Measurements from ENCODE around the gene RPH3AL. TPM values are rescaled to one million over a fixed set of nuclear protein-coding genes. Genes with fewer than 3 reads are reported as not detected.
A peak's percentile ranks its signal among the peaks of the same experiment; 100 is the strongest.
"Not testable (repeated sequence)": the region's sequence is repeated elsewhere in the genome, so short reads cannot be mapped to it uniquely, and the experiment has no call there.

RPH3AL gene
- total RNA-seq, 1 experiment from 2014 or later: 22.0 TPM

DNA sequence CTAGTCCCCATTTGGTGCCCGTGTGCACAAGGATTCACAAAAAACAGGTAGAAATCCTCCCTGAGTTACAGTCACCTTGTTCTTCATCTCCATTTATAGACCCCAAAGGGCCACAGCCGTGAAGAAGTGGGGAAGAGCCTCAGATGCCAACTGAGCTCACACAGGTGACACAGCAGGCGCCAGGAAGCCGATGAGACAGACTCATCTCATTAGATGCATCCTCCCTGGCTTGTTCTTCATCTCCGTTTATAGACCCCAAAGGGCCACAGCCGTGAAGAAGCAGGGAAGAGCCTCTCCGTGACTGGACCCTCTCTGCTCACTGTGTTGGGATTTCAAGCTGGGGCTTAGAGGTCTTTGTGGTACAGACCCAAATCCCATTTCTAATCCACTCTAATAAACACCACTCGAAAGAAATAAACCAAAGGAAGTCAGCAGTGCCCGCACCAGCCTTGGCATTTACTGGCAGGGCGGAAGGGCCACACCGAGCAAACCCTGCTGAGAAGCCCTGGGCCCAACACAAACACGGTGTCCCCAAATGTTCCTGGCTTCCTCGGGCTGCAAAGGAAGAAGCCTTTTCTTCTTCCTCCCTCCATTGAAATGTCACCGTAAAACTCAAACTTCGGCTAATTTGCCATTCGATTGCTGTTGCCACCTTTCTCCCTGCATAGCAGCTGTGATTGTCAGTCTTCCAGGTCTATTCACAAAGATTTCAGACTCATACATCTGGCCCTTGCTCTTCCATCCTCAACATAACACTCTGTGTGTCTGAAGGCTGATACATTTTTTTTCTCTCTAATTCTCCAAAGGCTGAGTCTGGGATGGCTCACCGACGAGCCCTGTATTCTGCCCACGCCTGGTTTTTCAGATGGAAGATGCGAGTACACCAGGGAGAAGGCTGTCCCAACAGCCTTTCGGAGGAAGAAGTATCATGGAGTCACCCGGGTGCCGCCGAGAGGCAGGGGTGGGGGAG lies 126.2 kb downstream of the RPH3AL start:
- DNase-seq (ENCODE audit: low read depth): no peak

DNA sequence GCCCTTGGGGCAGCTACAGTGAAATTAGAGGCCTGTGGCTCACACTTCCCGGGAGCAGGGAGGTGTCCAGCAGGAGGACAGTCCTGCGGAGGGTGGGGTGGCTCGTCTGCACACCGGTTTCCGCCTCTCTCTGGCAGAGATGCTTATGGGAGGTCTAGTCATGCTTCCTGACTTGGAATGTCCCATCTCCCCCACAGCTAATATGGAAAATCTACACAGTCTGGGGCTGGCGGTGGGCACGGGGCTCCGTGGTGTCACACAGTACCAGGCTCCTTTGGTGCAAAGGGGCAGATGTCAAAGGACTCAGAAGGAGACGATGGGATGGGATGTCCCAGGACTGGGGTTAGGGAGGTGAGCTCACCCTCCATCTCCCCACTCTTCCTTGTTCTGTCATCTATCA lies 127.1 kb downstream of the RPH3AL start:
- no peak for DNase-seq (ENCODE audit: low read depth)

DNA sequence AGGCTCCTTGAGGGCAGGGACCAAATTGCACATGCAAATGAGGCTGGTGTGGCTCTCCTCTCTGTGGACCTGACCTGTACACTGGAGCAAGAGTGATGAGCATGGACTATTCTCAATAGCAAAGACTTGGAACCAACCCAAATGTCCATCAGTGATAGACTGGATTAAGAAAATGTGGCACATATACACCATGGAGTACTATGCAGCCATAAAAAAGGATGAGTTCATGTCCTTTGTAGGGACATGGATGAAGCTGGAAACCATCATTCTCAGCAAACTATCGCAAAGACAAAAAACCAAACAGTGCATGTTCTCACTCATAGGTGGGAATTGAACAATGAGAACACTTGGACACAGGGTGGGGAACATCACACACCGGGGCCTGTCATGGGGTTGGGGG lies 128.0 kb downstream of the RPH3AL start:
- DNase-seq (ENCODE audit: low read depth): not testable (repeated sequence)

DNA sequence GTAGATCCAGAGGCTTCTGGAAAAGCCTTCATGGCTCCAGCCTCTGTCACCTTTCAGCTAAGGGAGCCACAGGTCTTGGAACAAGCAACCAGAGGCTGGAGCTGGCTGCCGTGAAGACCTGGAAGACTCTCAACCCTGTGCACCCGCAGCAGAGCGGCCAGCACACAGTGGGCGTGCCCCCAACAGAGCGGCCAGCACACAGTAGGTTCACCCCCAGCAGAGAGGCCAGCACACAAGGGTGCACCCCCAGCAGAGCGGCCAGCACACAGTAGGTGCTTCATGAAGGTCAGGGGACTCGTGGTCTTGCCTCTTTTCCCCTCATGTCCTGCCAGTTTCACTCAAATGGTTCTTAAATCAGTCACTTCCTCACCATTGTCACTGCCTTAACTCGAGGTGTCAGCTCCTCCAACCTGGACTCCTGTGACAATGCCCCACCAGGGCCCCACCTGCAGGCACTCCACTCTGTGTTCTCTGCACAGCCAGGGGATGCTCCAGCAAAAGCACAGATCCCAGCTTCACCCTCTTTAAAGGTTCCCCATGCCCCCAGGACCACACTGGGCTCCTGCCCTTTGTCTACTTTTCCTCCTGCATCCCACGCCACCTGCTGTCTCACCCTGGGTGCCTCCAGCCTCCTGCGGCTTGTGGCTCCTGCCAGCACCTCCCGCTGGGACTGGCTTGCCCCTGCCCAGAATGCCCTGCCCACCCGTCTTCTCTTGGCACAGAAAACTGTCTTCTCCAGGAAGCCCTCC lies 128.7 kb downstream of the RPH3AL start:
- DNase-seq (ENCODE audit: low read depth): no peak

DNA sequence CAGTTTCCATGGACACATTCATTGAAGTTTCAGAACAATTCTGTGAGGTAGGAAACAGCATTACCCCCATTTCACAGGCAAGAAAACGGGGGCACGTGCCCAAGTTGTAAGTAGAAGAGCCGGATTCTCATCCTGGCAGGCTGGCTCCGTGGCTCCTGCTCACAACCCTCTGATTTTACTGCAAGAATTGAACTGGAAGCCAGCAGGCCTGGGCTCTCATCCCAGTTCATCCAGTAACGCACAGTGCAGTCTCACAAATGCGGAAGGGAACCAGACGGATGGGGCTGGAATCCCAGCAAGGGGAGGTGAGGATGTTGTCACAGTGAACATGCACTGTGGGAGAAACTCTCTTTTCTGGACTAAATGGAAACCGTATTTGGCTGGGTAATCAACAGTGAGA lies 130.4 kb downstream of the RPH3AL start:
- no peak for DNase-seq (ENCODE audit: low read depth)

DNA sequence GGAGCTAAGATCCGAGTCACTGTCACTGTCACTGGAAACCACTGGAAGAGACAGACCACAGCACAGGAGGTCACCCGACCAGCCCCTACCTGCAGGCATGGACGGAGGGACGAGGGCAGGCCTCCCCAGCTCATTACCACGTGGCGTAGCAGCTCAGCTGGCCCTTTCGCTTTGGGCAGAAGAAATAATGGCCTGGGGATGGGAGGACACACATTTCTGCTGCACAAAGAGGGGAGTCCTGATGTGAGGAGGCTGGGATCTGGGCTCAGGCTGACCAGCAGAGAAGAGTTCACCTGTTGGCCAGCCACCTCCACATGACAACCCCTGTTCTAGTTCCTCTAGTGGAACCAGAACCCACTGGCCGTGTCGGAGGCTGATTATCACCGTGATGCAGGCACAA lies 132.9 kb downstream of the RPH3AL start:
- no peak for DNase-seq (ENCODE audit: low read depth)

DNA sequence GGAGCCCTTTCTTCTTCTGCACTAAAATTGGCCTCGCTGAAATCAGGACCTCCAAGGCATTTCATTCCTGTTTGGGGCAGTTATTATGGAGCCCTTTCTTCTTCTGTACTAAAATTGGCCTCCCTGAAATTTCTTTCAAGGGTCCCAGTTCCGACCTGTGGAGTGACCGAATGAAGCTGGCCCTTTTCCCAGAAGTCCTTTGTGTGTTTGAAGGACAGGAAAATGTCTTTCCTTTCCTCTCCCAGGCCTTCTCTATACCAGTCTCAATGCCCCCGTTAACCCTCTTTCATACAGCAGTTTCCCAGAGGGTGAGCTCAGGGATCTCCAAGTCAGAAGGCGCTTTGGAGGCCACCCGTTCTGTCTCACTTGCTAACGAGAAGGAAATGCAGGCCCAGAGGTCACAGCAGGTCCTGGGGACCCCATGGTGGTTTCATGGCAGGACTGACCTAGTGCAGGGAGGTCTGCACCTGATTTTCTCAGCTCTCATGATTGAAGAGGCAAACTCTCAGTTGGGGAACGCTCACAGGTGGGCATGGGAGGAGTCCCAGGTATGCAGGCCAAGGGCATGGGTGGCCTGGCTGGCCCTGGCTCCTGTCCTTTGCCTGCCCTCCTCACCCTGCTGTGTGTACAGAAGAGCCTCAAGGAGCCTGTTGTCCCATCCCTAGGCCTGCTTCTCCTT lies 134.0 kb downstream of the RPH3AL start:
- DNase-seq (ENCODE audit: low read depth): no peak

DNA sequence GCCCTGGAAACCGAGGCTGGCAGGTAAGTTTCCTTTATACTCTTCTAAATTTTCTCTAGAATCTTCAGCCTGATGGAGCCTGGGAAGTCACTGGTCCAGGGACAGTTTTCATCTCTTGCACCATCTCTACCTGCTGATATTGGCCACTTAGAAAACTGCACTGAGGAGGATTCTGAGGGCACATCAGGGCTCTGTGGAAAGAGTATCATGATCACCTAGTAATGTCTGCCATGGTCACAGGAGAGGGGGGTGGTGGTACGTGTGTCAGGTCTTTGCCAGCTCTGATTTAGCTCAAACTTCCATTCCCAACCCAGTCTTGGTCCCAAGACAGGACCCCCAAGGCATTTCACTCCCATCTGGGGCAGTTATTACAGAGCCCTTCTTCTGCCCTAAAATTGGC lies 136.0 kb downstream of the RPH3AL start:
- no peak for DNase-seq (ENCODE audit: low read depth)

DNA sequence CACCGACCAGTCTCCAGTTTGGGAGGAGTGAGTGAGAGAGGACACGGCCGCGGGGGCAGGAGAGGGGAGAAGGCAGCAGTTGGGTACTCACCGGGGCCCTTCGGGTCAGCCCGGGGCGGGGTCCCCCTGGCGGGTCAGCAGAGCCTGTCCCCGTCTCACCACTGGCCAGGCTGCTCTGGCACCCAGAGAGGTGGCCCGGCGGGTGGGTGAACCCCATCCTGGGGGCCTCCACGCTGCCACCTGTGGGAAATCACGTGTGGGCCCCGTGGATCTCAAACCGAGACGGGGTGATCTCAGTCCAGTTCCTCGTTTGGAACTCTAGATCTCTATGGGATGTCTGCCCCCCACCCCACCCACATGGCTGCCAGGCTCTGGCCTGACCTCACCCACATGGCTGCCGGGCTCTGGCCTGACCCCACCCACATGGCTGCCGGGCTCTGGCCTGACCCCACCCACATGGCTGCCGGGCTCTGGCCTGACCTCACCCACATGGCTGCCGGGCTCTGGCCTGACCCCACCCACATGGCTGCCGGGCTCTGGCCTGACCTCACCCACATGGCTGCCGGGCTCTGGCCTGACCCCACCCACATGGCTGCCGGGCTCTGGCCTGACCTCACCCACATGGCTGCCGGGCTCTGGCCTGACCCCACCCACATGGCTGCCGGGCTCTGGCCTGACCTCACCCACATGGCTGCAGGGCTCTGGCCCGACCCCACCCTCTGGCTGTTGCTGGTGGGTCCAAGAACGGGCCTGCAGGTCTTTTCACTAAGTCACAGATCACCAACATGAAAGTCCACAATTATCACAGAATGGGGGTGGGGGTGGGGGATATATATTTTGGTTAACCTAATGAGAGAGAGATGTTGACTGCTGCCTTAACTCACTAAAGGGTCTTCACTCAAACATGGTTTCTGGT lies 136.8 kb downstream of the RPH3AL start:
- peak; percentile 26 for DNase-seq (ENCODE audit: low read depth)

DNA sequence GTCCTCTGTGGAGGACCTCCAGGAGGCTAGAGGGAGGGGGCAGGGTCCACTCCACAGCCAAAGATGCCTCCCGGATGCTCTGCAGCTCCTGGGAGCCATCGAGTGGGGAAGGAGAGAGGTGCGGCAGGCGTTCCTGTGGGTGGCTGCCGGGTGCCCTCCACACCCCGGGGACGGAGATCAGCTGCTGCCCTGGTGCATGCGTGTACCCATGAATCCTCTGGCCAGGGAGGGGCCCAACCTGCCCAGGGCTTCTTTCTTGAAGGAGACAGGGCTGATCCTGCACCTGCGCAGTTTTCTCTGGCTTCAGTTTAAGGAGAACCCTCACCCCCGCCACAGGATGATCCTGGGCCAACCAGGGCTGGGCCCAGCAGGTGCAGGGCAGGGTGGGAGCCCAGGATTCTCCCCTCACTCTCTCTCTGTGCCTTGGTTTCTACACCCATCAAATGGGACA lies 137.7 kb downstream of the RPH3AL start:
- no peak for DNase-seq (ENCODE audit: low read depth)

DNA sequence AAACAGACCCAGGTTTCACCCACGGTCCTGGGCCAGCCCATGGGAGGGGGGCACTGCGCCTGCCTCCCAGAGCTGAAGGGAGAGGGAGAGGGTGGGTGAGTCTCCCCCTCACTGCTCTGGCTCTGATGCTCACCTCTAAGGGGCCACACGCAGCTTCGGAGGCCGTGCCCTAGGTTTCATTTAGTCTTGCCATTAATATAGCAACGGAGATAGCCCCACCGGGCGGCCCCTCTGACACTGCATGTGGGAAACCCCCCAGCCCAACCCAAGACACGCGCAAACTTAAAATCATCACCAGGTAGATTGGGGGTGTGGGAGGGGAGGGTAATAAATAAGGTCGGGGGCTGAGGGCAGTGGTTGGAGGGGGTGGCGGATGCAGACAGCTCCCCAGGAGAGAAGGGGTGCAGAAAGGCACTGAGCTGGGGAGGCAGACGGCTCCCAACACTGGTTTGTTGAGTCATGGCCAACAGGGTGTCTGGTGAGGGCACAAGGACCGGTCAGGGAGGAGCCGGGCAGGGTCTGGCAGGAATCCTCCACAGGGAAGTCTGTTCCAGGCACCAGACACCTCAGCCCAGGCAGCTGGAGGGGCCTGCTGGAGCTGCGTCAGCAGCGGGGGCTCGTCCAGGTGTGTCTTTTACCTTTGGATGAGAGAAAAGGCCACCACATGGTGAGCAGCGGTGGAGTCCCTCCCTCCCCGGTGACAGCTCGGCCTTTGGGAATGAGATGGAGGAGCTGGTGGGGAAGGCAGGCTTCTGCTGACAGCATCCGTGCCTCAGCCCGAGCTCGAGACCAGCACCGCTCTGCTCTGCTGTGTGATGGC lies 139.1 kb downstream of the RPH3AL start:
- no peak for DNase-seq (ENCODE audit: low read depth)

DNA sequence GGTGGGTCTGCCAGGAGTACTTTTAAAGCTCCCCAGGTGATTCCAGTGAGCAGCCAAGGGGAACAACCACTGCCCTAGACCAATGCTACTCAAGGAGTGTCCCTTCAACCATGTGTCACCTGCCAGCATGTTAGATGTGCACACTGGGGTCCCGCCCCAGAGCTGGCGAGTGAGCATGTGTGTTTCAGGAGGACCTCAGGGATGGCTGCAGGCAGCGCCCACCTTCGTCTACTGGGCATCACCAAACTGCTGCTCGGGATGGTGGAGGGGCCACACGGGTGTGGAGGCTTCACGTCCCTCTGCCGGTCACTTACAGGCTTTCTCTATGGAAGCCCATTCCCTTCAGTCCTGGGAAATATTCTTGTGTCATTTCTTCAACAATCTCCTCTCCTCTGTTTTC lies 142.2 kb downstream of the RPH3AL start:
- DNase-seq (ENCODE audit: low read depth): no peak

DNA sequence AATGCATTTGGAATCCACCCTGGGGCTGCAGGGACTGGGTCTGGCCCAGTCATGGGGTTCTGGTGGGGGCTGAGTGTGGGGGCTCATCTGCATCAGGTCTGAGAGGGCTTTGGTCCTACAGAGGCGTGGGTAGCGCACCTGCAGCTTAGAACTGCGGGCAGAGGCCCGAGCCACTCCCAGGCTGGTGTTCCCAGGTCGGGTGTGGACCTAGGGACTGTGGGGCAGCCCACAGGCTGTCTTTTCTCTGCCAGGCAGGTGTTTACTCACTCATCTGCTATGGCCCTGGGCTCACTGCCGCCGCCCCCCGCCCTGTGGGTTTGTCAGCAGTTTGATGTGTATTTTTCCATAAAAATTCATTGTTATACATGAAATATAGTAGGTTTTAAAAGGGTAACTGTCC lies 144.2 kb downstream of the RPH3AL start:
- no peak for DNase-seq (ENCODE audit: low read depth)

DNA sequence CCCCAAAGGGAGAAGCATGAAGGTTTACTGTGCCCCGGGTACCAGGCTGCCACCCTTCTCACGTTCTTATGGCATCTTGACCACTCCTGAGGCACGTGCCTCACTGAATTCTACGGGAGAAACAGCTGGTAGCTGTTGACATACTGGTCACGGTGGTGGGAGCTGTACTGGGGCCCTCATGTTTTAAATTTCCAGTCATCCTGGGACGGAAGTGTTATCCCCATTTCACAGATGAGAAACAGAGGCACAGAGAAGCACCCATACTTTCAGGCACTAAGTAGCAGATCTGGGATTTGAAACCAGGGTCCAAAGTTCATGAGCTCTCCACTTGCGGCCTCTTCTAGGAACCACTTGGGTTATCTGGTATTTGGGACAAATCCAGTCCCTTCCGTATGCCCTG lies 144.8 kb downstream of the RPH3AL start:
- DNase-seq (ENCODE audit: low read depth): no peak

DNA sequence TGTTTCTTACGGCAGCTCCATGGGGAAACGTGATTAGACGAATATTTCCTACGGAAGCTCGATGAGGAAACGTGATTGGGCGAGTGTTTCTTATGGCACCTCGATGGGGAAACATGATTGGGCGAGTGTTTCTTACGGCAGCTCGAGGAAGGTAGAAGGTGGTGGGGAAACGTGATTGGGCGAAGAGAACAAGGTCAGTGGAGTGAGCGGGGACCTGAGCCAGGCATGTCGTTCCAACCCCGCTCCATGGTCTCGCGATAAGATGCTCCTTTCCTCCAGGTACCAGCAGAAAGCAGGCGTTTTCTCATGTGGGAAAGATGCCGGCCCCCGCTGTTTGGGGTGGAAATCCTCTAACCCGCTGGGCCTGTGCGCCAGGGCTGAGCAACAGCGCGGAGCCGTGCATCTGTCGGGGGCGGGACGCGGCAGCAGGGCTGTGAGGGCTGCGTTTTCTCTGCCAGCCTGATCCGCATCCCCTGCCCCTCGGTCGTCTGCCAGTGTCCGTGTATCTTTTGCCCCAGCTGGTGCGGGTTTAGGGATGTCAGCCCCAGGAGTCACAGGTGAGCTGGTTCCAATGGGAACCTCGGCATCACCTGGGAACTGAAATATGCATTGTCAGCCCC lies 145.6 kb downstream of the RPH3AL start:
- DNase-seq (ENCODE audit: low read depth): no peak

DNA sequence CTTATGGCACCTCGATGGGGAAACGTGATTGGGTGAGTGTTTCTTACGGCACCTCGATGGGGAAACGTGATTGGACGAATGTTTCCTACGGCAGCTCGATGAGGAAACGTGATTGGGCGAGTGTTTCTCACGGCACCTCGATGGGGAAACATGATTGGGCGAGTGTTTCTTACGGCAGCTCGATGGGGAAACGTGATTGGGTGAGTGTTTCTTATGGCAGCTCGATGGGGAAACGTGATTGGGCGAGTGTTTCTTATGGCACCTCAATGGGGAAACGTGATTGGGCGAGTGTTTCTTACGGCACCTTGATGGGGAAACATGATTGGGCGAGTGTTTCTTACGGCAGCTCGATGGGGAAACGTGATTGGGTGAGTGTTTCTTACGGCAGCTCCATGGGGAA lies 146.1 kb downstream of the RPH3AL start:
- not testable (repeated sequence) for DNase-seq (ENCODE audit: low read depth)

DNA sequence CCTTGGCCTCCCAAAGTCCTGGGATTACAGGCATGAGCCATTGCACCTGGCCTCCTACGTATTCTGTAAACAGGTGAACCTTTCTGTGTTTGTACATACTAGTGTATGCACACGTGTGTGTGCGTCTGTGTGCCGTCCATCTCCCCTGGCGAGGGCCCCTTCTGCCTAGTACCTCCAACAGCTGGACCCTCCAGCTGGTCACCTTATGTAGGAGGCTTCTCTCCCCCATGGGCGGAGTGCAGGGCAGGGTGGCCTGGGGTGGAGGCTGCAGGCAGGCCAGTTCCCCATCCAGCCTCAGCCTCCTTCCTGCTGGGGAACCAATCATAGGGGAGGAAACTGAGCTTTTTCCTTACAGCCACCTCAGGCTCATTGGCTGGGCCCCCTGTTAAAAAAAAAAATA lies 146.8 kb downstream of the RPH3AL start:
- no peak for DNase-seq (ENCODE audit: low read depth)

DNA sequence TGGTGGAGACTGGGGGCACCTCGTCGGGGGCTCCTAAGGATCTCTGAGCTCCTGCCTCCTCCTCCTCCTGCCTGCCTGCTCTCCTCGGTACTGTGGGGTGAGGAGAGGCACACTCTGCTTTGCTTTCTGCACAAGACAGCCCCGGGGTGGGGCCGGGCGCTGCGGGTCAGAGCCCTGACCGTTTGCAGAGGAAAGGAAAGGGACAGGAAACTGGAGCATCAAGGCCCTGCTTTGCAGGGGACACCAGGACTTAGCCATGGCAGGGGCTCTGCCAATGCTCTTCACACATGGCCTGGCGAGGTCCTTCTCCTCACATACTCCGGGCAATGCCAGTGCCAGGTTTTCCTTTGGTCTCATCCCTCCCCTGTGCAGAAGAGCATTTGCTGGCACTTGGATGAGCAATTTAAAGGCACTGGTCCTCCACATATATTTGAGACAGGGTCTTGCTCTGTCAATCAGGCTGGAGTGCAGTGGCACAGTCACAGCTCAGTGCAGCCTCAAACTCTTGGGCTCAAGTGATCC lies 147.4 kb downstream of the RPH3AL start:
- DNase-seq (ENCODE audit: low read depth): no peak

DNA sequence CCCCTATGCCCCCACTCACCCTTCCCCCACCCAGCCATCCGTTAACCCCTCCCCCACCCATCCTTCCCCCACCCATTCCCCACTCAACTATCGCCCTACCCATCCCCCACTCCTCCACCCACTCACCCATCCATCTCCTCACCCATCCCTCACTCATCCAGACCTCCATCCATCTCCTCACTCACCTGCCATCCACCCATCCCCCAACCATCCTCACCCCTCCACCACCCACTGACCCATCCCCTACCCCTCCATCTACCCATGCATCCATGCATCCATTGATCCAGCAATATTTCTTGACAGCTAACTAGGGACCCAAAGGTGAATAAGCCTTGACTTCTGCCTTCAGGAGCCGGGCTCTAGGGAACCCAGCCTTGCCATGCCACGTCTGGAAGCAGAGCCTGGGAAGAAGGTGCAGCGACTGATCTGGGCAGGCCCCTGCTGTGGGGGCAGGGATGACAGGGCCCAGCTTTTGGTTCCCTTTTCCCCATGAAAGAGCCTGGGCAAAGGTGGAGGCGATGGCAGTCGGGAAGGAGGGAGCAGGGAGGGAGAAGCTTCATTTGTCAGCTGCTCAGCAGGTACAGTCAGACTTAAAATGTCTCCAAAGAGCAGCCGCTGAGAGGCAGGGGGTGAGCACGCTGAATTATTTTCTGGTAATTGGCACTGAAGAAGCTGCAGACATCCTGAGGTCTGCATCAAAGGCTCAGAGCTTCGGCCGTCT lies 148.0 kb downstream of the RPH3AL start:
- DNase-seq (ENCODE audit: low read depth): no peak
